ENCODE results near the gene JOSD2.

The JOSD2 gene, protein sequence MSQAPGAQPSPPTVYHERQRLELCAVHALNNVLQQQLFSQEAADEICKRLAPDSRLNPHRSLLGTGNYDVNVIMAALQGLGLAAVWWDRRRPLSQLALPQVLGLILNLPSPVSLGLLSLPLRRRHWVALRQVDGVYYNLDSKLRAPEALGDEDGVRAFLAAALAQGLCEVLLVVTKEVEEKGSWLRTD

DNA sequence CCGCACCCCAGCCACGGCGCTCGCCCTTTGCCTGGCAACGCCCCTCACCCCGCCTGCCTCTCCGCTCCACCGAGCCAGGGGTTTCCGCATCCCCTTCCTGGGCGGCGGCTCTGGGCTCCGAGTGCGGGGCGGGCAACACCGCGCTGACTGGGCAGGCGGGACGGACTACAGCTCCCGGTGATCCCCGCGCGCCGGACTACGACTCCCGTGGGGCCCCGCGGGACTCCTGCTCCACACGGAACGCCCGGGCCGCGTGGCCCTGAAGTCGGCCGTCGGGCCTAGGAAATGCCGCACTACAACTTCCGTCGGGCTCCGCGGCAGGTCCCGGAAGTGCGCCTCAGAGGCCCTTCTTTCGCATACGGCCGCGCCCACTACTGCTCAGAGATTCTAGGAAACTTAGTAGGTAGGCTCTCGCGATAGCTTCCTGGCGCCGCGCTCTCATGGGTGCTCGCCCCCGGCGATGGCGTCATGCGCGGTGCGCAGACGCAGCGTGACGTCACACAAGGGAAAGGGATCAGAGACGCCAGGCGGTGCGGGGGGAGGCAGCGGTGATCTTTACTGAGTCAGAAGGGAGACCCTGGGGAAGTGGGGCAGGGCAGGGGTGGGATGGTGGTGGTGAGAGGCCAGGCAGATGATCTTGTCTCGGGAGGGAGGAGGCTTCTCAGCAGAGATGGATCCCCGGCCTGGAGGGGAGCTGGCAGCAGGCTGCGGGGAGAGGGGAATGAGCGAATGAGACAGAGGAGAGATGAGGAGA lies at the start of gene JOSD2:
Gene JOSD2, minus strand, starts transcription at position 123 of the 754 bp plus-strand sequence. CDS start 760 bp downstream, outside the sequence.
- FAIRE-seq, result peak; percentile 96

DNA sequence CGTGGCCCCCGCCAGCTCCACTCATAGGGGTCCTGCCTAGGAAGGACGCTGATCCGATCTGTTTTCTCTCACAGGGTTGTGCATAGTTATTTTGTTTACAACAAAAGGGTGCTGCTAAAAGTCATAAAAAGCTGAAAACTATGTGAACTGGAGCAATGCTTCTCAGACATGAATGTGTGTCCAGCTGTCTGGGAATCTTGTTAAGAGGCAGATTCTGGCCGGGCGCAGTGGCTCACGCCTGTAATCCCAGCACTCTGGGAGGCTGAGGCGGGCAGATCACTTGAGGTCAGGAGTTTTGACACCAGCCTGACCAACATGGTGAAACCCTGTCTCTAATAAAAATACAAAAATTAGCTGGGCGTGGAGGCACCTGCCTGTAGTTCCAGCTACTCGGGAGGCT lies 48.6 kb upstream of the JOSD2 start:
- no peak for FAIRE-seq

More for the DNA sequence above, at the start of gene JOSD2:
- peak; percentile 97 for DNase-seq (ENCODE audit: insufficient read length, low spot score)

DNA sequence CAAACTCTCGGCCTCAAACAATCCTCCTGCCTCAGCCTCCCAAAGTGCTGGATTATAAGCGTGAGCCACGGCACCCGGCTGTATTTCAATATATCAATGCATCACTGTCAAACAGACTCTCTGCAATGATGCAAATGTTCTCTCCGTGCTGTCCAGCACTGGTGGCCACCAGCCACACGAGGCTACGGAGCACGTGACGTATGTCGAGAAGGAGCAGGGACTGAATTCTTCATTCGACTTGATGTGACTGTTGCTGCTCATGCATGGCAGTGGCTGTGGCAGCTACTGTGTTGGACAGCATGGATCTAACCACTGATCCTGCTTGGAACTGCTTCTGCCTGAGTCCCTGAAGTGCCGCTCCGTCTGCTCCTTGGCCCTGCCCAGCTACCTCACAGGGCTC lies 47.5 kb upstream of the JOSD2 start:
- DNase-seq (ENCODE audit: insufficient read length, low spot score), result no peak
- FAIRE-seq, result peak; percentile 64

More for the DNA sequence above, 48.6 kb upstream of the JOSD2 start:
- no peak for DNase-seq (ENCODE audit: insufficient read length, low spot score)

DNA sequence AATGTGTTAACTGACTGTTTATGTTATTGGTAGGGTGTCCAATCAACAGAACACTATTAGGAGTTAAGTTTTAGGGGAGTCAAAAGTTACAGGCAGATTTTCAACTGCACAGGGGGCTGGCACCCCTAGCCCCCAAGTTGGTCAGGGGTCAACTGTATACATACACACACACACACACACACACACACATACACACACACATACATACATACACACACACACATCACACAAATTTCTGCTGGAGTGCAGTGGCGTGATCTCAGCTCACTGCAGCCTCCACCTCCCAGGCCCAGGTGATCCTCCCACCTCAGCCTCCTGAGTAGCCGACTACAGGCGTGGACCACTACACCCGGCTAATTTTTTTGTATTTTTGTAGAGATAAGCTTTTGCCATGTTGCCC lies 47.0 kb upstream of the JOSD2 start:
- no peak for DNase-seq (ENCODE audit: insufficient read length, low spot score)

DNA sequence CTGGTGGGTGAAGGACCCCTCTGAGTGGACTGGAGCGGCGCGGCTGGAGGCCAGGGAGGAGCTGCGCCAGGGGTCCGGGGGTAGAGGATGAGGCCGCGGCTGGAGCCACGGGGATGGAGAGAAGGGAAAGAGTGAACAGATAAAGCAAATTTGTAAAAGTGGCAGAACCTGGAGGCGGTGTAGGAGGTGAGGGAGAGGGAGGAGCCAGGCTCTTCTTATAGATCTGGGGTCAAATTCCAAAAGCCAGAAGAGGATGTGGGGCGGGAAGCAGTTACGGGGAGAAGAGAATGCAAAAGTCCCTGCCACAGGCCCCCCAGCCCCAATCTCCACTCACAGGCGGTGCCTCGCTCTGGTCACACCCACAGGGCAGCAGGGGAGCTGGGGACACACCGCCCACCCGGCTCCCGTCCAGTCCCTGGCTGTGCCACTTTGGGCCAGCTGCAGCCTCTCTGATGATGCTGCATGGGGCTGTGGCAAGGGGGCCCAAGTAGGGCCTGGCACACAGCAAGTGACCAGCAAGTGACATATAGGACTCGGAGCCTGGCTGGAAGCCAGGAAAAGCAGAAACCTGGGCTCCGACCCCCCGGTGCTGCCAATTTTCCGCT lies 46.1 kb upstream of the JOSD2 start:
- DNase-seq (ENCODE audit: insufficient read length, low spot score), result no peak
- FAIRE-seq, result no peak

More for the DNA sequence above, 47.0 kb upstream of the JOSD2 start:
- FAIRE-seq, result peak; percentile 9

DNA sequence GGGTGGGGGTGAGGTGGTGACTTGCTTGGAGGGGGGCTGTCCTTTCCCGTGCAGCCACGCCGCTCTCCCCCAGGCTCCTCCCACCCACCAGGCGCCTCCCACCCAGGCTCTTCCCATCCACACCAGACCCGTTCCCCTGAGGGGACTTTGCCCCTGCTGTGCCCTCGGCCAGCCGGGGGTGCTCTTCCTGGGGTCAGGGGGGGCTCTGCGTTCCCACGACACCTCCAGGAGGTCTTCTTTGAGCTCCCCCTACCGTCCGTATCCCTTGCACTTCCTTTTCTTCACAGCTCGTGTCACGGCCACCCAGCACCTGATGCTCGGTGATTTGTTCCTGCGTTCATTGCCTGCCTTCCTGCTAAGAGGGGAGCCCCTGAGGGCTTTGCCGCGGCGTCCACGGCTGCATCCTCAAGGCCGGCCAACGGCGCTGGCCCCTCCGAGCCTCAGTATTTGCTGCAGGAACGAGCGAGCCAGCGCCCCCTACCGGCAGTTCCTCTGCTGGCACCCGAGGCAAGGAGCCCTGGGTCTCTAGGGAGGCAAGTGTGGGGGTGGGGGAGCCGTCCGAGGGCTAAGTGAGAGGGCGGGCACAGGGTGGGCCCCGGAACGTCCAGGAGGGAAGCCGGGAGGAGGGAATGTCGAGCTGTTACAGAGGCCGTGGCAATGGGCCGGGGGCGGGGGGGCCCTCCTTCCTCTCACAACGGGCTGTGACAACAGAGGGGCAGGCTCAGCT lies 45.5 kb upstream of the JOSD2 start:
- FAIRE-seq (peak; percentile 62), DNase-seq (ENCODE audit: insufficient read length, low spot score) (peak; percentile 89)

DNA sequence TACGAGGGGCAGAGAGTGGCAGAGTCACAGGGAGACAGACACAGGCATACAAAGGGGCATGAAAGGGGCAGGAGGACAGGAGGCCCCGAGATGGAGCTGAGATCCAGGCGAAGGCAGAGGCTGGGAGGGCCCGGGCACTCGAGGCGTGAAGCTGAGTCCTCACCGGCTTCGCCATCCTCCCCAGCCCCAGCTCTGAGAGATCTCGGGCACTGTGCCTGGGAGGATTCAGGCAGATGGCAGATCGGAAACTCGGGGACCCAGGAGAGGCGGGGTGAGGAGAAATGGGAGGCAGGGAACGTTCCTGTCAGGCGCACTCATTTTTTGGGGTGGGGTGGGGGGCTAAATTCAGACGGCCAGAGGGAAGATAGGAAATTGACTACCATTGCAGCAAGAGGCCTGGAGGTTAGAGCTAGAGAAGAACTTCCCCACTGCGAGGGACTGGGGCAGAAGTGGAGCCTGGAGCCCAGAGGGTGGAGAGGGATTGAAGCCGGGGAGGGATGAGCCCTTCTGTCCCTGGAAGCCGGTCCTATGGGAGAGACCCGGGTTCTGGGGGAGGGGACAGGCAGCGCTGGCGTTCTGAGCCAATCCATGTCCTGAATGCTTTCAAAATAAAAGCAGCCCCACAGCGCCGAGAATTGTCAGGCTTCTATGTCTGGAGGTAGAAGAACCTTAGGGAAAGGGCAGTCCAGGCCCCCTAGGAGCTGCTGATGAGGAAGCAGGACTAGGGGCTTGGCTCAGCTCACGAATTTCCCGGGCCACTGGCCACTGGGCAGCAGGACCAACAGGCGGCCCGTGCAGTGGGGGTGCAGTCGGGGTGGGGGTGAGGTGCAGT lies 44.7 kb upstream of the JOSD2 start:
- DNase-seq (ENCODE audit: insufficient read length, low spot score) (no peak), FAIRE-seq (peak; percentile 9)

DNA sequence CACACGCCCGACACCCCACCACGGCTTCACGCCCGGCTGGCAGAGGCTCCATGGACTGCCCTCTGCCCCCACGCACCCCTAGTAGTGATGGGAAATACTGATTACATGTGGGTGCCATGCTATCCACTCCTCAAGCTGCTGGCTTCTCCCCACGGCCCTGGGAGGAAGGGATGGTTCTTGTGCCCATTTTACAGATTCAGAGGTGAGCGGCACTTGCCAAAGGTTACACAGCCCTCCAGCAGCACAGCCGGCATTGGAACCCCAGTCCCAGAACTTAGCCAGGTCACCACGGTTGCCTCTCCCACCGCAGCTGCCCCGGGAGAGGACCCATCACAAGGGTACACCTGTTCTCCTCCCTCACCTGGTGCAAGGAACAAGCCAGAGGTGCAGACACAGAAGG lies 44.0 kb upstream of the JOSD2 start:
- DNase-seq (ENCODE audit: insufficient read length, low spot score), result no peak
- FAIRE-seq, result no peak

DNA sequence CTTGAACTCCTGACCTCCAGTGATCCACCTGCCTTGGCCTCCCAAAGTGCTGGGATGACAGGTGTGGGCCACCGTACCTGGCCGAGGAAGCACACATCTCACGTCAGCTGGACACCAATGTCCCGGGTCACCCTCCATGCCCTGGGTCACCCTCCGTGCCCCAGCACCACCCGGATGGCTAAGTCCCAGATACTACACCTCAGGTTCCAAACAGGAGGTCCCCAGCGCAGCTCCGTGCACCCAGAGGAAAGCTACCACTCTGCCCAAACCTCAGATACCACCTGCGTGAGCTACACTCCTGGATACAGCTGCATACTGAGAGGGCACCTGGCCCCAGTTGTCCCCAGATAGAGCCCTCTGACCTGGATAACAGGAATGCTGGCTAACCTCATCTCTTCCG lies 43.2 kb upstream of the JOSD2 start:
- no peak for DNase-seq (ENCODE audit: insufficient read length, low spot score)
- no peak for FAIRE-seq

DNA sequence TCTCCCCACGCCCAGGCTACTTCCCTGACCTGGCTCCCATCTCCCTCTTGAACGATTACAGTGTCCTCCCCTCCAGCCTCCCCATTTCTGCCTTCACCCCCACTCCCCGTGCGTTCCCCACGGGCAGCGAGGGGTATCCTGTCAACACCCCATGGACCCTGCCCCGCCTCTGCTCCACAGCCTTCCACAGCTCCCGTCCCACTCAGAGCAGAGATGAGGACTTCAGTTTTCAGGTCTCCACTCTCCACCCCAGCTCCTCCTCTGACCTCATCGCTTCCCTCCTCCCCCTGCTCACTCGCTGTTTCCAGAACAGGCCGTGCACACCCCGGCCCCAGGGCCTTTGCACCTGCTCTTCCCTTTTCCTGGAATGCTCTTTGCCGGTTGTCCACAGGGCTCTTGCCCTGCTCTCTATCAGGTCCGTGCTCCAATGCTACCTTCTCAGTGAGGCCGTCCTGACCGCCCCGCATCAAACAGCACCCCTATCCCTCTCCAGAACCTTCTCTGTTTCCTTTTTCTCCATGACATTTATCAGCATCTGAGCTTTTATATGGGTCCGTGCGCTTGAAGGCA lies 42.2 kb upstream of the JOSD2 start:
- no peak for DNase-seq (ENCODE audit: insufficient read length, low spot score)
- no peak for FAIRE-seq

DNA sequence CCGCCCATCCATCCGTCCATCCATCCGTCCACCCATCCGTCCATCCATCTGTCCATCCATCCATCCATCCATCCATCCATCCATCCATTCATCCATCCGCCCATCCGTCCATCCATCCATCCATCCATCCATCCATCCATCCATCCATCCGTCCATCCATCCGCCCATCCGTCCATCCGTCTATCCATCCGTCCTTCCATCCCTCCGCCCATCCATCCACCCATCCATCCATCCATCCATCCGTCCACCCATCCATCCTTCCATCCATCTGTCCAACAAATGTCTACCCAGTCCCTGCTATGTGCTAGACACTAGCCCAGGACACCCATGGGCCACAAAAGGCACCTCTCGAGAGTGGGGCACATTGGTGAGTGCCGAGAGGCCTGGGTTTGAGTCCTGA lies 41.5 kb upstream of the JOSD2 start:
- DNase-seq (ENCODE audit: insufficient read length, low spot score), result no peak
- no peak for FAIRE-seq

DNA sequence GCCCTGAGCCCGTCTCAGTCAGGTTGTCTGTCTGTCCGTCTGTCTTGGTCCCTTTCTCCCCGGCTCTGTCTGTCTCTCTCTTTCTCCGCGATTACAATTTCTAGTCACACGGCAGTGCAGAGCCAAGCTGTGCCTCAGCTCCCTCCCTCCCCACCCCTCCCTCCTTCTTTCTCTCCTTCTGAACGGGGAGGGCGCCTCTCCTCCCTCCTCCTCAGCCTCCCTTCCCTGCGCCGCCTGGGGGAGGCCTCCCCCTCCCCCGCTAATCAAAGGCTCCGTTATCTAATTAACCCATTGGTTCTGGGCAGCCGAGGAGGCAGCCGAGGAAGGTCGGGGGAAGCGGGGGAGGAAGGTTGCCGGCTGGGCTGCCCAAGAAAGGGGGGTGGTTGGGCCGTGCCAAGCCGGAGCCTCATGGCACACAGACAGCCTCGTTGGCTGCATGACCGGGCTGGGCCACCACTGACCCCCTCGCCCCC lies 40.8 kb upstream of the JOSD2 start:
- DNase-seq (ENCODE audit: insufficient read length, low spot score) (no peak), FAIRE-seq (no peak)

DNA sequence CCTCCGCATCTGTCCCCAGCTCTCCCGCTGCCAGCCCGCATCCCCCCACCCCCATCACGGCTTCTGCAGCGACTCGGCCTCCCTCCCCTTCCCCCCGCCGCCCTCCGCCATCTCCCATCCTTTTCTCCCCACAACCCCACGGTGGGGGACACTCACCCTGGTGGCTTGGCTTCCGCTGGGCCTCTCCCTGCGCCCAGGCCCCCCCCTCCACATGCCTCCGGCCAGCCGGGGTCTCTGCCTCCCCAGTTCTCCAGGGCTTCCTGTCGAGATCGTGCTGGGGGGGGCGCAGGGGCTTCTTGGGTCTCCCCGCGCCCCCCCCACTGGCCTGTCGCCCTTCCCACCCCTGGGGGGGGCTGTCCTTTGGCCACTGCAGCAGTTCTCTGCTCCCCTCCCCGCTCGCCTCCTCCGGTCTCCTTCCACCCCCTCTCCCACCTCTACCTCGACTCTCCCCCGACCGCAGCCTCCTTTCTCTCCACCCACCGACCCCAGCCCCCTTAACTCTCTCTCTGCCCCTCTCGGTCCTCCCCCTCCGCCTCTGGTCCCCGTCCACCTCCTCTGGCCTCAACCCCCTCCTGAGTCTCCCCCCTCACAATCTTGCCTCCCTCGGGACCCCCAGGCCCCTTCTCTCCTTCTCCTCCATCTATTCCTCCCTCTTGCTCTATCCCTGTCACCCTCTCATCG lies 40.2 kb upstream of the JOSD2 start:
- FAIRE-seq (no peak), DNase-seq (ENCODE audit: insufficient read length, low spot score) (no peak)

DNA sequence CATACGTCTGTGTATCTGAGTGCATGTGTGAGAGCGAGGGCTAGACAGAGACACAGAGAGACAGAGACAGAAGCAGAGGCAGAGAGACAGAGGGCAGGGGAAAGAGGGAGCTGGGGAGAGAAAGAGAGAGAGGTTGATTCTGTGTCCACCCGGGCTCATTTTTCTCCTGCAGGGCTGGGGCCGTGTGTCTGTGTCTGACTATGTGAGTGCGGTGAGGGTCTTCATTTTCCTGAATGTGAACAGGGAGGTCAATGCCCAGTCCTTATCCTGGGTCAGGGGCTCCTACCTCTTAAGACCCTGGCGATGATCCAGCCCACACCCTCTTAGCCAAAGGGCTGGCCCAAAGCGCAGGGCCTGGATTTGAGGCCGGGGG lies 39.6 kb upstream of the JOSD2 start:
- no peak for FAIRE-seq
- no peak for DNase-seq (ENCODE audit: insufficient read length, low spot score)

DNA sequence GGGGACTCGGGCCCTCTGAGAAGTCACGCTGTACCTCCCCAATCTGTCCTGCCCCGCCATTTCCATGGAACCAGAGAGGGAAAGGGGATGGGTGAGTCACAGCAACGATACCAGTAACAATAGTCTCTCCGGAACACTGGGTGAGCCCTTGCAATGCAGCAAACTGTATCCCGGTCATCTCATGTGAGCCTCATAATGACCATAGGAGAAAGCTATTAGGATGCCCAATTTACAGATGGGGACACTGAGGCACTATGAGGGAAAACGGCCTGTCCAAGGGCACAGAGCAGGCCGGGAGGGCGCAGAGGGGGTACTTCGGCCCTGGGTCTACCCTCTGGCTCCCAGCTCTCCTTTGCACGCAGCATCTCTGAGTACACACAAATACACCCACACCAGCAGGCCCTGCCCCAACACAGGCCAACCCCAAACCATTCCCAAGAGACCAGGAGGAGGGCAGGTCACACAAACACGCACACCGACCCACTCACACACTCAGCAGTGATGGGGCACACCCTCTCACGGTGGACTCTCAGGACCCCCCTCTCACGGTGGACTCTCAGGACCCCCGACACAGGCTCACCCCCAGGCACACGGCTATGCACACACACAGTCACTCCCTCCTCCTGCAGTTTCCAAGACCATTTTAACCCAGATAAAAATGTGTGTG lies 39.1 kb upstream of the JOSD2 start:
- no peak for FAIRE-seq

DNA sequence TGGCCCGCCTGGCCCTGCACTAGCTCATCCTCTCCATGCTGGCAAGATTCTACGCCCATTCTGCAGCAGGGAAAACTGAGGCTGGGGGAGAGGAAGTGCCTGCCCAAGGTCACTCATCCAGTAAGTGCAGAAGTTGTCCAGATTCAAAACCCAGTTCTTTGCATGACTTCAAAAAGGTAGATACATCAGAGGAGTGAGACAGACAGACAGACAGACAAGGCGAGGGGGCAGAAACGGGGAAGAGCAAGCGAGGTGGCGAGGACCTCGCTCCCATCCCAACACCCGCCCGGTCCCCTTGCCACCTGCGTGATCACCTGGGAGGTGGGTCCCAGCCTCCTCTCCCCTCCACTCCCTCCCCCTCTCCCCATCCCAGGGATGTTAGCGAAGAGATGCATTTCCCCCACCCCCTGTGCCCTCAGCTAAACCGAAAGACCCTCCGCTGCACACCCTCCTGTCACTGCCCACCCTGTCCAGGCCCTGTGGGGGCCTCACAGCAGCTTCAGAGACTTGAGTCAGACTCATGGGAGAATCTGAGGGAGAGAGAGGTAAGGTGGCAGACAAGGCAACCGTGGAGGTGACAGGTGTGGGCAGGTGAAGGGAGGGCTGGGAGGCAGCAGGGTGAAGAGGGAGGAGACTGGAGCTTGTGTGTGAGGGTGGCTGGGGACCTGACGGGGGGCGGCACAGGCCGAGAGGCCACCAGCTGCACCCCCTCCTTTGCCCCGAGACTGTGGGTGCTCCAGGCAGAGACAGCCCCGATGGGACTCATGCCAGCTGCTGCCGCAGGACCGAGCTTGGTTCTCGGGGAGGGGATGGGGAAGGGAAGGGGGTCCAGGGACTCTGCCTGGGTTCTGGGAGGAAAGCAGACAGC lies 38.3 kb upstream of the JOSD2 start:
- DNase-seq (ENCODE audit: insufficient read length, low spot score) (no peak), FAIRE-seq (no peak)

More for the DNA sequence above, 39.1 kb upstream of the JOSD2 start:
- no peak for DNase-seq (ENCODE audit: insufficient read length, low spot score)

DNA sequence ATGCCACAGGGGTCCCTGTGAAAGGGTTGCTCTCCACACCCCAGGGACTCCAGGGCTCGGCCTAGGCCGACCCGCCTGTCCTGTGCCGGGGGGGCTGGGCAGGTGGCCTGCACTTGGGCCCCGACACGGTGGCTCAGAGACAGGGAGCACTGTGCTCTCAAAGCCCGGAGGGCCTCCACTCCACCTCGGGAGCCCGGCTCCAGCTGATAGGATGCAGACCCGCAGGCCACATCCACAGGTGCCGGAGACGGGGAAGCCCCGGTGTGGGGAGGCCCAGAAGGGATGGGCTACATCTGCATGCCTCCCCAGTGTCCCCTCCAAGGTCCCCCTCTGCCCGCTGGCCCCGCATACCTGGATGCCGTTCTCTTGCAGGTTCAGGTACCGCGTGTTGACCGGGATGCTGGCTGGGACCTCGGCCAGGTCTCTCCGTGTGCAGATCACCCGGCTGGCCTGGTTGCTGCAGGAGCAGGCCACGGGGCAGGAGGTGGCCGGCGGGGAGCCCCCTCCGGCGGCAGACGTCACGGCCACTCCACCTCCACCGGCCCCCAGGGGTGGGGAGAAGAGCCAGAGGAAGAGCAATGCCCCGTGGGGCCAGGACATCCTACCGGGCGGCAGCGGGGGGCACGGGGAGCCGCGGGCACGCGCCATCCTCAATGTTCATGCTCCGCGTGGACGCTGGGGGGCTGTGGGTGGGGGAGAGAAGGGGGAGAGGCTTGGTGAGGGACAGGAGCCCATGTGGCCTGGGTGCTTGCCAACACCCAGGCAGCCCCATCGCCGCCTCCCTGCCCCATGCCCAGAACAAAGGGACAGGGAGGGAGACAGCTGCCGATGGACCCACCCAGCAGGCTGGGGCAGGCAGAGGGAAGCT lies 37.4 kb upstream of the JOSD2 start:
- no peak for DNase-seq (ENCODE audit: insufficient read length, low spot score)
- no peak for FAIRE-seq
